Panc1 (cell line): ENCODE measurements around the gene CAMKMT. TPM values are rescaled to one million over a fixed set of nuclear protein-coding genes. Genes with fewer than 3 reads are reported as not detected.

Experiments used
- ATAC-seq: fragments of 200-7000 bp; cut with Tn5 transposase; 2 replicates; pipeline ENCODE4 v1.9.1; 2020; ENCODE audit warnings: mild to moderate bottlenecking, moderate library complexity
- BruUV-seq: library from RNA; stranded (reverse); fragments of 400-500 nt; replicated peaks from 2 replicates; lab custom pipeline; 2021; lab: Mats Ljungman, UMichigan
- CTCF ChIA-PET: fragments of 300-600 bp; sonication (Branson Sonifier 250); formaldehyde crosslinking; loops from one replicate; lab custom pipeline; 2022; ENCODE audit warnings: antibody characterized with exemption; lab: Charles Lee
- POLR2A ChIA-PET: fragments of 300-600 bp; sonication (Branson Sonifier 250); formaldehyde crosslinking; loops from one replicate; lab custom pipeline; 2022; ENCODE audit warnings: antibody characterized with exemption; lab: Charles Lee
- DNase-seq: peaks from one replicate; pipeline ENCODE4 v3.0.0-alpha.2; 2010; ENCODE audit warnings: low read depth, low spot score
- H3K27ac ChIP-seq: 2 replicates; pipeline ENCODE4 v1.5.1; 2011; ENCODE audit warnings: mild to moderate bottlenecking, low read length, inconsistent platforms
- H3K27me3 ChIP-seq: fragments of 200-500 bp; sonication (Bioruptor generic); 2 replicates; pipeline ENCODE4 v1.6.0; 2014; ENCODE audit warnings: low read length, inconsistent platforms; ENCODE audit not compliant: control insufficient read depth, insufficient read depth
- H3K36me3 ChIP-seq: fragments of 200-500 bp; sonication (Bioruptor generic); 2 replicates; pipeline ENCODE4 v1.5.1; 2014; ENCODE audit warnings: inconsistent platforms, mild to moderate bottlenecking, low read length, moderate library complexity; ENCODE audit not compliant: control insufficient read depth, insufficient read depth
- H3K4me1 ChIP-seq: 2 replicates; pipeline ENCODE4 v1.5.1; 2011; ENCODE audit warnings: inconsistent platforms, mild to moderate bottlenecking, low read length, moderate library complexity; ENCODE audit not compliant: control insufficient read depth, insufficient read depth
- H3K4me3 ChIP-seq, 2 experiments: 2 replicates each; pipeline ENCODE4 v1.5.1; 2011 to 2012; ENCODE audit warnings: low read depth in 2 of 2, low read length in 2 of 2, mild to moderate bottlenecking in 2 of 2, inconsistent platforms in 1 of 2, moderate library complexity in 1 of 2
- H3K9me3 ChIP-seq: fragments of 200-500 bp; sonication (Bioruptor generic); 2 replicates; pipeline ENCODE4 v1.5.1; 2014; ENCODE audit warnings: low read depth, mild to moderate bottlenecking, inconsistent platforms, low read length, moderate library complexity; ENCODE audit not compliant: control insufficient read depth, insufficient read depth
- POLR2AphosphoS5 ChIP-seq: IDR thresholded peaks from 2 replicates; pipeline ENCODE4 v1.6.1; 2012; ENCODE audit warnings: mild to moderate bottlenecking, low read depth, low read length, moderate library complexity
- SIN3A ChIP-seq: IDR thresholded peaks from 2 replicates; pipeline ENCODE4 v1.6.1; 2012; ENCODE audit warnings: low read depth, mild to moderate bottlenecking, low read length, moderate library complexity, borderline replicate concordance; ENCODE audit not compliant: insufficient read depth
- TCF7L2 ChIP-seq: IDR thresholded peaks from 2 replicates; pipeline ENCODE4 v1.6.1; 2011; ENCODE audit warnings: mild to moderate bottlenecking, low read depth, low read length, inconsistent platforms
- in situ Hi-C: cut with HindIII; loops from 2 replicates; pipeline ENCODE4 v1.10.0; 2016; ENCODE audit warnings: low sequenced_read_pairs, low pct_unique_long_range_greater_than_20kb
- intact Hi-C: fragments of 100-400 bp; cut with micrococcal nuclease; formaldehyde crosslinking; loops from one replicate; pipeline ENCODE4 v1.10.0; 2022; ENCODE audit not compliant: unreplicated experiment
- total RNA-seq: library from RNA; stranded (reverse); gene quantifications from one replicate; pipeline ENCODE4 v1.2.1, GENCODE V29; 2021; ENCODE audit not compliant: unreplicated experiment
- TF ChIP-seq, protein P1 (sequence below): fragments of 450-650 bp; IDR thresholded peaks from 2 replicates; pipeline ENCODE4 v1.5.1; 2017; ENCODE audit warnings: mild to moderate bottlenecking
- TF ChIP-seq, protein P2 (sequence below), 2 experiments: IDR thresholded peaks; 2 replicates each; pipeline ENCODE4 v1.6.1; 2011 to 2012; ENCODE audit warnings: low read depth in 2 of 2, control low read depth in 1 of 2, low read length in 1 of 2, mild to moderate bottlenecking in 1 of 2, moderate library complexity in 1 of 2; ENCODE audit not compliant: insufficient read depth in 1 of 2

CAMKMT gene
- total RNA-seq, 1 experiment from 2014 or later, result 12.6 TPM

DNA sequence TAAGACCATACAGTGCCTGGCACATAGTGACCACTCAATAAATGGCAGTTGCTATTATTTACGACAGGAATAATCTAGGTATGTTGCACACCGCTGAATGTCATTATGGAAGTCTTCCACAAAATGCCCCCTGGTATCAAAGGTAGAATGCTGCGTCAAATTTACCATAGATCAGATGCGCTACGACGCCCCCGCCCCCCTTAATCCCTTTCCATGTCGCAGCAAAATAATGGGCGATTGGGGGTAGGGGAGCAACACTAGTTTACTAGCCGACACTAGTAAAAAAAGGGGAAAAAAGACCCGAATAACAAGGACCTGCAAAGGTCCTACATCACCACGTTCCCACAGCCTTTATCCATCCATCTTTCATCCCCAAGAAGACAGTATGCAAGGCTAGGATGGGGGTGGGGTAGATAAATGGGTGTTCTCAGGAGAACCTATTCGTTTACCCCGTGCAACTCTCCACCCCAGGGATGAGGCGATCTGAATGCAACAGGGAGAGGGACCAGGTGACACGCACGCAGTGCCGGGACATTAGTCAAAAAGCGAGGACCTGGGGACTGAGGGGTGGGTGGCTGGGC lies 908 bp upstream of the CAMKMT start:
- intact Hi-C loops (no loop called here), in situ Hi-C loops (no loop called here)
- DNase-seq, result no peak
- peak; percentile 14; the same call in 1 of the 2 replicates for ATAC-seq
- Histone ChIP-seq H3K27me3 (no peaks in the 10 kb centered on the region), H3K36me3 (peaks cover 4% of the 10 kb centered on the region; the same call in 1 of the 2 replicates), H3K9me3 (no peaks in the 10 kb centered on the region), H3K4me3 (peak overlapping the region; percentile 95 to 97), H3K27ac (peak overlapping the region; percentile 100), H3K4me1 (peaks cover 24% of the 10 kb centered on the region)
- no TSS peak for BruUV-seq
- ChIA-PET CTCF (interaction anchor here (1.1 kb wide), 1 partner anchor 112 kb away, joined by 3 read pairs; no protein-coding TSS in a partner anchor), POLR2A (no interaction called here)
- TF ChIP-seq SIN3A (no peak), POLR2AphosphoS5 (no peak), TCF7L2 (no peak)
- TF ChIP-seq, protein P1, sequence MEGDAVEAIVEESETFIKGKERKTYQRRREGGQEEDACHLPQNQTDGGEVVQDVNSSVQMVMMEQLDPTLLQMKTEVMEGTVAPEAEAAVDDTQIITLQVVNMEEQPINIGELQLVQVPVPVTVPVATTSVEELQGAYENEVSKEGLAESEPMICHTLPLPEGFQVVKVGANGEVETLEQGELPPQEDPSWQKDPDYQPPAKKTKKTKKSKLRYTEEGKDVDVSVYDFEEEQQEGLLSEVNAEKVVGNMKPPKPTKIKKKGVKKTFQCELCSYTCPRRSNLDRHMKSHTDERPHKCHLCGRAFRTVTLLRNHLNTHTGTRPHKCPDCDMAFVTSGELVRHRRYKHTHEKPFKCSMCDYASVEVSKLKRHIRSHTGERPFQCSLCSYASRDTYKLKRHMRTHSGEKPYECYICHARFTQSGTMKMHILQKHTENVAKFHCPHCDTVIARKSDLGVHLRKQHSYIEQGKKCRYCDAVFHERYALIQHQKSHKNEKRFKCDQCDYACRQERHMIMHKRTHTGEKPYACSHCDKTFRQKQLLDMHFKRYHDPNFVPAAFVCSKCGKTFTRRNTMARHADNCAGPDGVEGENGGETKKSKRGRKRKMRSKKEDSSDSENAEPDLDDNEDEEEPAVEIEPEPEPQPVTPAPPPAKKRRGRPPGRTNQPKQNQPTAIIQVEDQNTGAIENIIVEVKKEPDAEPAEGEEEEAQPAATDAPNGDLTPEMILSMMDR, result no peak
- TF ChIP-seq, protein P2, sequence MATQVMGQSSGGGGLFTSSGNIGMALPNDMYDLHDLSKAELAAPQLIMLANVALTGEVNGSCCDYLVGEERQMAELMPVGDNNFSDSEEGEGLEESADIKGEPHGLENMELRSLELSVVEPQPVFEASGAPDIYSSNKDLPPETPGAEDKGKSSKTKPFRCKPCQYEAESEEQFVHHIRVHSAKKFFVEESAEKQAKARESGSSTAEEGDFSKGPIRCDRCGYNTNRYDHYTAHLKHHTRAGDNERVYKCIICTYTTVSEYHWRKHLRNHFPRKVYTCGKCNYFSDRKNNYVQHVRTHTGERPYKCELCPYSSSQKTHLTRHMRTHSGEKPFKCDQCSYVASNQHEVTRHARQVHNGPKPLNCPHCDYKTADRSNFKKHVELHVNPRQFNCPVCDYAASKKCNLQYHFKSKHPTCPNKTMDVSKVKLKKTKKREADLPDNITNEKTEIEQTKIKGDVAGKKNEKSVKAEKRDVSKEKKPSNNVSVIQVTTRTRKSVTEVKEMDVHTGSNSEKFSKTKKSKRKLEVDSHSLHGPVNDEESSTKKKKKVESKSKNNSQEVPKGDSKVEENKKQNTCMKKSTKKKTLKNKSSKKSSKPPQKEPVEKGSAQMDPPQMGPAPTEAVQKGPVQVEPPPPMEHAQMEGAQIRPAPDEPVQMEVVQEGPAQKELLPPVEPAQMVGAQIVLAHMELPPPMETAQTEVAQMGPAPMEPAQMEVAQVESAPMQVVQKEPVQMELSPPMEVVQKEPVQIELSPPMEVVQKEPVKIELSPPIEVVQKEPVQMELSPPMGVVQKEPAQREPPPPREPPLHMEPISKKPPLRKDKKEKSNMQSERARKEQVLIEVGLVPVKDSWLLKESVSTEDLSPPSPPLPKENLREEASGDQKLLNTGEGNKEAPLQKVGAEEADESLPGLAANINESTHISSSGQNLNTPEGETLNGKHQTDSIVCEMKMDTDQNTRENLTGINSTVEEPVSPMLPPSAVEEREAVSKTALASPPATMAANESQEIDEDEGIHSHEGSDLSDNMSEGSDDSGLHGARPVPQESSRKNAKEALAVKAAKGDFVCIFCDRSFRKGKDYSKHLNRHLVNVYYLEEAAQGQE (IDR thresholded peaks at IDR 0.05; ENCODE audit: insufficient read depth in 1 of 2, low read depth in 2 of 2, low read length in 1 of 2), result no peak

DNA sequence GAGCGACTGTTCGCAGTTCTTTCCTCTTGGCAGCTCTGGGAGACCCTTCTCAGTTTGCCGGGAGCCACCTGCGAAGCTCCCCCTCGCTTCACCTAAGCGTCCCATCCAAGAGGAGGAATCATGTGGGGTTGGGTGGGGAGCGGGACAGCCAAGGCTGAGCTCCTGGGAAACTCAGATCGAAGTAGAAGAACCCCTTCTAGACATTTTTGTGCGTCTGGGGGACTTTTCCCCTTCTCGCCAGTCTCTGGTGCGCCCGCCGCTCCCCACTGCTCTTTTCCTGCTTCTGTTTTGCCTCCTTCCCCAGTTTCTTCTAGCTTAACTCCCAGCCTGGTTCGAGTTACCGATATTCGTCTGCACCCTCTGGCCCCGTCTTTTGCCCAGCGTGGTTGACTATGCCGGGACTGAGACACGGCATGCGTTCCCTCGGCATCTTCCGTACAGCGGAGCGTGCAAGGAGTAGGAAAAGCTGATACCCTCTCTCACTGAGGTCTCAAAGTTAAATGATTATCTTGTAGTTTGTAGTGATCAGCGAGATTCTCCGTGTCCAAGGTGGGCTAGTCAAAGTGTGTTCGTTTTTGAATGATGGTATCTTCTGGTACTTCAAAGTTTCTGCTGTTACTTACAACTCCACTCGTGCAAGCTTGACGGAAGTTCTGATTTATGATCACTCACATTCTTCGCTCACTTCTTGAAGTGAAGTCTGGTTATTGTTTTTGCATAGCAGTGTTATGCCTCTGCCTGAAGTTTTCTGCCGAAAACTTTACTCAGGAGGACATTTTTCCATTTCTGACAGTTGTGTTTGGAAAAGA lies 664 bp downstream of the CAMKMT start:
- ATAC-seq, result peak; percentile 62
- Histone ChIP-seq H3K9me3 (no peaks in the 10 kb centered on the region), H3K27ac (peak overlapping the region; percentile 100), H3K27me3 (no peaks in the 10 kb centered on the region), H3K4me3 (peak overlapping the region; percentile 95 to 97), H3K4me1 (peaks cover 24% of the 10 kb centered on the region), H3K36me3 (peaks cover 4% of the 10 kb centered on the region; the same call in 1 of the 2 replicates)
- TSS peak; percentile 55 for BruUV-seq
- ChIA-PET POLR2A (interaction anchor here (1.0 kb wide), 1 partner anchor 19 kb away, joined by 3 read pairs; no protein-coding TSS in a partner anchor), CTCF (interaction anchor here (1.1 kb wide), 1 partner anchor 113 kb away, joined by 3 read pairs; no protein-coding TSS in a partner anchor)
- DNase-seq, result no peak
- TF ChIP-seq SIN3A, result no peak
- no peak for TF ChIP-seq POLR2AphosphoS5
- no peak for TF ChIP-seq TCF7L2
- intact Hi-C loops (no loop called here), in situ Hi-C loops (no loop called here)
